IPS-15b (cell line): ENCODE results near the gene LRRC8B.

Experiments used
- H3K27me3 ChIP-seq: one replicate; pipeline ENCODE4 v1.6.1; 2013; ENCODE audit warnings: low read length; ENCODE audit not compliant: control insufficient read depth, insufficient read depth
- H3K36me3 ChIP-seq: one replicate; pipeline ENCODE4 v1.6.1; 2013; ENCODE audit warnings: low read length; ENCODE audit not compliant: control insufficient read depth, insufficient read depth
- H3K4me1 ChIP-seq: one replicate; pipeline ENCODE4 v1.6.1; 2013; ENCODE audit warnings: mild to moderate bottlenecking, low read length; ENCODE audit not compliant: control insufficient read depth, insufficient read depth
- H3K4me3 ChIP-seq: one replicate; pipeline ENCODE4 v1.5.1; 2013; ENCODE audit warnings: low read depth, low read length
- H3K9ac ChIP-seq: one replicate; pipeline ENCODE4 v1.6.1; 2013; ENCODE audit warnings: low read depth, mild to moderate bottlenecking, low read length
- H3K9me3 ChIP-seq: one replicate; pipeline ENCODE4 v1.6.1; 2013; ENCODE audit warnings: mild to moderate bottlenecking, low read length; ENCODE audit not compliant: control insufficient read depth, insufficient read depth

The LRRC8B gene

GRCh38 chr1:89607586-89608318 lies 83.1 kb downstream of the LRRC8B start:
- H3K4me1 ChIP-seq, result no peaks in the 10 kb centered on the region
- no peaks in the 10 kb centered on the region for H3K36me3 ChIP-seq
- H3K9me3 ChIP-seq, result no peaks in the 10 kb centered on the region
- H3K9ac ChIP-seq, result no peak overlapping the region
- no peak overlapping the region for H3K4me3 ChIP-seq
- no peaks in the 10 kb centered on the region for H3K27me3 ChIP-seq

- no peaks in the 10 kb centered on the region for H3K36me3 ChIP-seq
- H3K27me3 ChIP-seq, result no peaks in the 10 kb centered on the region
- H3K9me3 ChIP-seq, result no peaks in the 10 kb centered on the region
- no peak overlapping the region for H3K9ac ChIP-seq
- H3K4me3 ChIP-seq, result no peak overlapping the region
- H3K4me1 ChIP-seq, result no peaks in the 10 kb centered on the region
These were observed 83.8 kb downstream of the LRRC8B start for GRCh38 chr1:89608319-89608983.

GRCh38 chr1:89608984-89609725 lies 84.5 kb downstream of the LRRC8B start:
- H3K4me1 ChIP-seq, result no peaks in the 10 kb centered on the region
- H3K36me3 ChIP-seq, result no peaks in the 10 kb centered on the region
- no peaks in the 10 kb centered on the region for H3K27me3 ChIP-seq
- H3K9ac ChIP-seq, result no peak overlapping the region
- no peaks in the 10 kb centered on the region for H3K9me3 ChIP-seq
- no peak overlapping the region for H3K4me3 ChIP-seq

GRCh38 chr1:89609781-89610456 lies 85.3 kb downstream of the LRRC8B start:
- no peak overlapping the region for H3K9ac ChIP-seq
- no peaks in the 10 kb centered on the region for H3K9me3 ChIP-seq
- H3K27me3 ChIP-seq, result no peaks in the 10 kb centered on the region
- no peaks in the 10 kb centered on the region for H3K4me1 ChIP-seq
- H3K4me3 ChIP-seq, result no peak overlapping the region
- no peaks in the 10 kb centered on the region for H3K36me3 ChIP-seq

- H3K9ac ChIP-seq, result no peak overlapping the region
- no peak overlapping the region for H3K4me3 ChIP-seq
- H3K9me3 ChIP-seq, result no peaks in the 10 kb centered on the region
- H3K4me1 ChIP-seq, result no peaks in the 10 kb centered on the region
- no peaks in the 10 kb centered on the region for H3K27me3 ChIP-seq
- H3K36me3 ChIP-seq, result no peaks in the 10 kb centered on the region
These were observed 85.9 kb downstream of the LRRC8B start for GRCh38 chr1:89610457-89611011.

- Histone ChIP-seq H3K4me1 (no peaks in the 10 kb centered on the region), H3K9ac (no peak overlapping the region), H3K36me3 (no peaks in the 10 kb centered on the region), H3K4me3 (no peak overlapping the region), H3K9me3 (no peaks in the 10 kb centered on the region), H3K27me3 (no peaks in the 10 kb centered on the region)
These were observed 87.1 kb downstream of the LRRC8B start for GRCh38 chr1:89611721-89612120.

- H3K4me3 ChIP-seq, result no peak overlapping the region
- H3K36me3 ChIP-seq, result no peaks in the 10 kb centered on the region
- no peak overlapping the region for H3K9ac ChIP-seq
- no peaks in the 10 kb centered on the region for H3K9me3 ChIP-seq
- H3K27me3 ChIP-seq, result no peaks in the 10 kb centered on the region
- H3K4me1 ChIP-seq, result no peaks in the 10 kb centered on the region
These were observed 89.3 kb downstream of the LRRC8B start for GRCh38 chr1:89613928-89614327.

- Histone ChIP-seq H3K27me3 (no peaks in the 10 kb centered on the region), H3K36me3 (no peaks in the 10 kb centered on the region), H3K4me1 (no peaks in the 10 kb centered on the region)
These were observed 91.3 kb downstream of the LRRC8B start for GRCh38 chr1:89615676-89616598.

GRCh38 chr1:89616844-89617627 lies 92.4 kb downstream of the LRRC8B start:
- Histone ChIP-seq H3K36me3 (no peaks in the 10 kb centered on the region), H3K9me3 (no peaks in the 10 kb centered on the region), H3K4me3 (no peak overlapping the region), H3K4me1 (no peaks in the 10 kb centered on the region), H3K9ac (no peak overlapping the region), H3K27me3 (no peaks in the 10 kb centered on the region)

More at GRCh38 chr1:89615676-89616598, 91.3 kb downstream of the LRRC8B start:
- Histone ChIP-seq H3K9ac (no peak overlapping the region), H3K4me3 (no peak overlapping the region), H3K9me3 (no peaks in the 10 kb centered on the region)

- Histone ChIP-seq H3K4me1 (no peaks in the 10 kb centered on the region), H3K4me3 (no peak overlapping the region), H3K9me3 (no peaks in the 10 kb centered on the region), H3K9ac (no peak overlapping the region), H3K27me3 (no peaks in the 10 kb centered on the region), H3K36me3 (no peaks in the 10 kb centered on the region)
These were observed 96.0 kb downstream of the LRRC8B start for GRCh38 chr1:89620664-89621063.
